Parathyroid adenoma (tissue), 2 donors: ENCODE measurements around the gene COQ8A.
"Not testable (repeated sequence)": the region's sequence is repeated elsewhere in the genome, so short reads cannot be mapped to it uniquely, and the experiment has no call there.

Experiments
- H2AFZ ChIP-seq: fragments of 300-600 bp; sonication (generic); one replicate; pipeline ENCODE4 v1.7.0; 2017; ENCODE audit warnings: antibody characterized with exemption, mild to moderate bottlenecking
- H3K27ac ChIP-seq: fragments of 300-600 bp; sonication (generic); one replicate; pipeline ENCODE4 v1.7.0; 2017
- H3K27me3 ChIP-seq: fragments of 300-600 bp; sonication (generic); one replicate; pipeline ENCODE4 v1.7.0; 2017; ENCODE audit warnings: low read length; ENCODE audit not compliant: control insufficient read depth, insufficient read depth
- H3K36me3 ChIP-seq: fragments of 300-600 bp; sonication (generic); one replicate; pipeline ENCODE4 v1.7.0; 2017; ENCODE audit warnings: low read length; ENCODE audit not compliant: control insufficient read depth, insufficient read depth
- H3K4me1 ChIP-seq: fragments of 300-600 bp; sonication (generic); one replicate; pipeline ENCODE4 v1.7.0; 2017; ENCODE audit warnings: control low read depth
- H3K4me2 ChIP-seq: fragments of 300-600 bp; sonication (generic); one replicate; pipeline ENCODE4 v1.7.0; 2017; ENCODE audit warnings: low read length
- H3K4me3 ChIP-seq: fragments of 300-600 bp; sonication (generic); one replicate; pipeline ENCODE4 v1.7.0; 2017; ENCODE audit warnings: low read depth, low read length
- H3K79me2 ChIP-seq: fragments of 300-600 bp; sonication (generic); one replicate; pipeline ENCODE4 v1.7.0; 2017; ENCODE audit warnings: control low read depth
- H3K9ac ChIP-seq: fragments of 300-600 bp; sonication (generic); one replicate; pipeline ENCODE4 v1.7.0; 2017; ENCODE audit warnings: mild to moderate bottlenecking
- H3K9me3 ChIP-seq: fragments of 300-600 bp; sonication (generic); one replicate; pipeline ENCODE4 v1.7.0; 2017; ENCODE audit warnings: low read length; ENCODE audit not compliant: control insufficient read depth
- CTCF ChIP-seq: fragments of 300-600 bp; sonication (generic); IDR thresholded peaks from one replicate; pipeline ENCODE4 v1.7.0; 2017; ENCODE audit warnings: antibody characterized with exemption, mild to moderate bottlenecking
- donor health status: primary hyperparathyroidism.

The COQ8A gene

GRCh38 chr1:226919995-226920394 lies 20.1 kb upstream of the COQ8A start:
- Histone ChIP-seq H3K4me2 (no peak overlapping the region), H3K4me1 (no peaks in the 10 kb centered on the region), H3K36me3 (no peaks in the 10 kb centered on the region), H3K27me3 (no peaks in the 10 kb centered on the region), H3K9ac (no peak overlapping the region), H2AFZ (no peak overlapping the region), H3K4me3 (no peak overlapping the region), H3K9me3 (no peaks in the 10 kb centered on the region), H3K79me2 (no peaks in the 10 kb centered on the region), H3K27ac (no peak overlapping the region)
- TF ChIP-seq CTCF: no peak

GRCh38 chr1:226920446-226920894 lies 19.6 kb upstream of the COQ8A start:
- H3K27ac ChIP-seq: no peak overlapping the region

GRCh38 chr1:226921504-226921903 lies 18.6 kb upstream of the COQ8A start:
- Histone ChIP-seq H3K9me3 (no peaks in the 10 kb centered on the region), H3K27ac (no peak overlapping the region), H3K79me2 (no peaks in the 10 kb centered on the region), H2AFZ (no peak overlapping the region), H3K27me3 (no peaks in the 10 kb centered on the region), H3K4me1 (no peaks in the 10 kb centered on the region), H3K4me2 (no peak overlapping the region), H3K4me3 (no peak overlapping the region), H3K9ac (no peak overlapping the region), H3K36me3 (no peaks in the 10 kb centered on the region)
- no peak for TF ChIP-seq CTCF

More at GRCh38 chr1:226920446-226920894, 19.6 kb upstream of the COQ8A start:
- Histone ChIP-seq H3K9ac (no peak overlapping the region), H3K79me2 (no peaks in the 10 kb centered on the region), H3K4me2 (no peak overlapping the region), H2AFZ (no peak overlapping the region), H3K9me3 (no peaks in the 10 kb centered on the region), H3K4me3 (no peak overlapping the region), H3K36me3 (no peaks in the 10 kb centered on the region), H3K27me3 (no peaks in the 10 kb centered on the region), H3K4me1 (no peaks in the 10 kb centered on the region)
- no peak for TF ChIP-seq CTCF

- H3K4me2 ChIP-seq, H3K9me3 ChIP-seq, H3K4me1 ChIP-seq, H3K79me2 ChIP-seq, H3K9ac ChIP-seq, H3K36me3 ChIP-seq, H3K27ac ChIP-seq, H3K27me3 ChIP-seq, H3K4me3 ChIP-seq, H2AFZ ChIP-seq: not testable (repeated sequence)
Observed at GRCh38 chr1:226929260-226930111, 10.6 kb upstream of the COQ8A start.

GRCh38 chr1:226934483-226935237 lies 5.4 kb upstream of the COQ8A start:
- no peak overlapping the region for H3K9ac ChIP-seq
- no peaks in the 10 kb centered on the region for H3K36me3 ChIP-seq
- H2AFZ ChIP-seq: no peak overlapping the region

More at GRCh38 chr1:226934483-226935237, 5.4 kb upstream of the COQ8A start:
- no peaks in the 10 kb centered on the region for H3K79me2 ChIP-seq
- no peaks in the 10 kb centered on the region for H3K4me1 ChIP-seq
- no peak for TF ChIP-seq CTCF
- H3K4me3 ChIP-seq: no peak overlapping the region
- H3K9me3 ChIP-seq: no peaks in the 10 kb centered on the region
- H3K27ac ChIP-seq: no peak overlapping the region
- H3K27me3 ChIP-seq: no peaks in the 10 kb centered on the region
- no peak overlapping the region for H3K4me2 ChIP-seq
